BE2C (cell line): ENCODE data around the gene SYNPO2.
"Not testable (repeated sequence)": the region's sequence is repeated elsewhere in the genome, so short reads cannot be mapped to it uniquely, and the experiment has no call there.

Experiments used
- DNase-seq: peaks from one replicate; pipeline ENCODE4 v3.0.0-alpha.2; 2020
- H3K27me3 ChIP-seq: fragments of 250-450 bp; sonication (Bioruptor Pico); 2 replicates; pipeline ENCODE4 v1.5.1; 2020; ENCODE audit warnings: mild to moderate bottlenecking
- H3K36me3 ChIP-seq: fragments of 250-450 bp; sonication (Bioruptor Pico); 2 replicates; pipeline ENCODE4 v1.5.1; 2020; ENCODE audit warnings: mild to moderate bottlenecking
- H3K4me1 ChIP-seq: fragments of 250-450 bp; sonication (Bioruptor Pico); 2 replicates; pipeline ENCODE4 v1.5.1; 2020
- H3K4me3 ChIP-seq: 2 replicates; pipeline ENCODE4 v1.5.1; 2011; ENCODE audit warnings: low read depth, low read length
- H3K9me3 ChIP-seq: fragments of 250-450 bp; sonication (Bioruptor Pico); 2 replicates; pipeline ENCODE4 v1.5.1; 2020
- TF ChIP-seq, protein P1 (sequence below): IDR thresholded peaks from 2 replicates; pipeline ENCODE4 v1.5.1; 2012; ENCODE audit warnings: mild to moderate bottlenecking, low read depth, low read length

SYNPO2 gene

DNA sequence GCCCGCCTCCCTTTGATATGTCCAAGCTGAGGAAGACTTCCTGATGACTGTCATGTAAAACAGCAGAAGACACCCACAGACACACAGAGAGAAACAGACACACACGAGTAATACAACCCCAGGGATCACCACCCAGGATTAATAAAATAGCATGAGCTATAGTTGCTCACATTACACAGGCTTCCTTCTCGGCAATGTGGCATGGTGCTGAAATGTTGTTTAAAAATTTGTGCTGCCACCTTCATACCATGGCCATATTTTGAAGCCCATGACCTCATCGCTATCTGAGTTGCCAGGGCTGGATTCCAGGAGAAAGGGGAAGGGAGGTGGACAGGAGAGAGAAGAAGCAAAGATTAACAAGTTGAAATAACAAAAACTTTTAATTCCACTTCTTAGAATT, 111.7 kb downstream of the SYNPO2 start:
- H3K4me3 ChIP-seq, result no peak overlapping the region
- H3K36me3 ChIP-seq, result peaks cover 33% of the 10 kb centered on the region
- H3K27me3 ChIP-seq, result no peaks in the 10 kb centered on the region
- H3K4me1 ChIP-seq, result no peaks in the 10 kb centered on the region
- H3K9me3 ChIP-seq, result no peaks in the 10 kb centered on the region
- no peak for DNase-seq
- TF ChIP-seq, protein P1, sequence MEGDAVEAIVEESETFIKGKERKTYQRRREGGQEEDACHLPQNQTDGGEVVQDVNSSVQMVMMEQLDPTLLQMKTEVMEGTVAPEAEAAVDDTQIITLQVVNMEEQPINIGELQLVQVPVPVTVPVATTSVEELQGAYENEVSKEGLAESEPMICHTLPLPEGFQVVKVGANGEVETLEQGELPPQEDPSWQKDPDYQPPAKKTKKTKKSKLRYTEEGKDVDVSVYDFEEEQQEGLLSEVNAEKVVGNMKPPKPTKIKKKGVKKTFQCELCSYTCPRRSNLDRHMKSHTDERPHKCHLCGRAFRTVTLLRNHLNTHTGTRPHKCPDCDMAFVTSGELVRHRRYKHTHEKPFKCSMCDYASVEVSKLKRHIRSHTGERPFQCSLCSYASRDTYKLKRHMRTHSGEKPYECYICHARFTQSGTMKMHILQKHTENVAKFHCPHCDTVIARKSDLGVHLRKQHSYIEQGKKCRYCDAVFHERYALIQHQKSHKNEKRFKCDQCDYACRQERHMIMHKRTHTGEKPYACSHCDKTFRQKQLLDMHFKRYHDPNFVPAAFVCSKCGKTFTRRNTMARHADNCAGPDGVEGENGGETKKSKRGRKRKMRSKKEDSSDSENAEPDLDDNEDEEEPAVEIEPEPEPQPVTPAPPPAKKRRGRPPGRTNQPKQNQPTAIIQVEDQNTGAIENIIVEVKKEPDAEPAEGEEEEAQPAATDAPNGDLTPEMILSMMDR, result no peak

GRCh38 chr4:119002476-119002875, 113.8 kb downstream of the SYNPO2 start:
- DNase-seq, result no peak
- H3K4me3 ChIP-seq, result no peak overlapping the region
- H3K4me1 ChIP-seq, result no peaks in the 10 kb centered on the region
- TF ChIP-seq, protein P1, result no peak
- no peaks in the 10 kb centered on the region for H3K27me3 ChIP-seq
- no peaks in the 10 kb centered on the region for H3K9me3 ChIP-seq
- H3K36me3 ChIP-seq, result peaks cover 29% of the 10 kb centered on the region

- H3K36me3 ChIP-seq, result peaks cover 29% of the 10 kb centered on the region
- H3K4me3 ChIP-seq, H3K9me3 ChIP-seq, DNase-seq, H3K27me3 ChIP-seq, H3K4me1 ChIP-seq: not testable (repeated sequence)
Measured at GRCh38 chr4:119003001-119003400, 114.3 kb downstream of the SYNPO2 start.

- Histone ChIP-seq H3K36me3 (peaks cover 34% of the 10 kb centered on the region), H3K9me3 (no peaks in the 10 kb centered on the region), H3K27me3 (no peaks in the 10 kb centered on the region), H3K4me3 (no peak overlapping the region), H3K4me1 (peaks cover 4% of the 10 kb centered on the region)
- TF ChIP-seq, protein P1, result no peak
- DNase-seq, result no peak
Measured at GRCh38 chr4:119005928-119006460, 117.3 kb downstream of the SYNPO2 start.

GRCh38 chr4:119008761-119009160, 120.1 kb downstream of the SYNPO2 start:
- no peak for DNase-seq
- no peak overlapping the region for H3K4me3 ChIP-seq
- H3K36me3 ChIP-seq, result peaks cover 26% of the 10 kb centered on the region
- no peaks in the 10 kb centered on the region for H3K27me3 ChIP-seq
- H3K4me1 ChIP-seq, result peaks cover 4% of the 10 kb centered on the region
- TF ChIP-seq, protein P1, result no peak
- H3K9me3 ChIP-seq, result peaks cover 4% of the 10 kb centered on the region

DNA sequence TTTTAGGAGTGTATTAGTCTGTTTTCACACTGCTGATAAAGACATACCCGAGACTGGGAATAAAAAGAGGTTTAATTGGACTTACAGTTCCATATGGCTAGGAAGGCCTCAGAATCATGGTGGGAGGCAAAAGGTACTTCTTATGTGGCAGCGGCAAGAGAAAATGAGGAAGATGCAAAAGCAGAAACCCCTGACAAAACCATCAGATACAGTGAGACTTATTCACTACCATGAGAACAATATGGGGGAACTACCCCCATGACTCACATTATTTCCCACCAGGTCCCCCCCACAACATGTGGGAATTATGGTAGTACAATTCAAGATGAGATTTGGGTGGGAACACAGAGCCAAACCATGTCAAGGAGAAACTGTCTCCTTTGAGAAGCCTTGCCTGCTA, 121.6 kb downstream of the SYNPO2 start:
- H3K4me1 ChIP-seq, DNase-seq, H3K4me3 ChIP-seq, H3K27me3 ChIP-seq, H3K9me3 ChIP-seq: not testable (repeated sequence)
- H3K36me3 ChIP-seq, result peaks cover 22% of the 10 kb centered on the region

- Histone ChIP-seq H3K4me3 (no peak overlapping the region), H3K9me3 (peaks cover 4% of the 10 kb centered on the region)
- DNase-seq, result no peak
Measured at GRCh38 chr4:119010909-119011606, 122.4 kb downstream of the SYNPO2 start.

More at GRCh38 chr4:119010909-119011606, 122.4 kb downstream of the SYNPO2 start:
- Histone ChIP-seq H3K36me3 (peaks cover 25% of the 10 kb centered on the region), H3K27me3 (no peaks in the 10 kb centered on the region), H3K4me1 (peaks cover 4% of the 10 kb centered on the region)
- TF ChIP-seq, protein P1, result no peak
